Measurements from ENCODE around the gene KHK. TPM values are rescaled to one million over a fixed set of nuclear protein-coding genes. Genes with fewer than 3 reads are reported as not detected.

The KHK gene
- total RNA-seq, 1 donor from 2014 or later, result 2.9 TPM

GRCh38 chr2:27093430-27094352 lies 7.1 kb downstream of the KHK start:
- TF ChIP-seq, protein P1, sequence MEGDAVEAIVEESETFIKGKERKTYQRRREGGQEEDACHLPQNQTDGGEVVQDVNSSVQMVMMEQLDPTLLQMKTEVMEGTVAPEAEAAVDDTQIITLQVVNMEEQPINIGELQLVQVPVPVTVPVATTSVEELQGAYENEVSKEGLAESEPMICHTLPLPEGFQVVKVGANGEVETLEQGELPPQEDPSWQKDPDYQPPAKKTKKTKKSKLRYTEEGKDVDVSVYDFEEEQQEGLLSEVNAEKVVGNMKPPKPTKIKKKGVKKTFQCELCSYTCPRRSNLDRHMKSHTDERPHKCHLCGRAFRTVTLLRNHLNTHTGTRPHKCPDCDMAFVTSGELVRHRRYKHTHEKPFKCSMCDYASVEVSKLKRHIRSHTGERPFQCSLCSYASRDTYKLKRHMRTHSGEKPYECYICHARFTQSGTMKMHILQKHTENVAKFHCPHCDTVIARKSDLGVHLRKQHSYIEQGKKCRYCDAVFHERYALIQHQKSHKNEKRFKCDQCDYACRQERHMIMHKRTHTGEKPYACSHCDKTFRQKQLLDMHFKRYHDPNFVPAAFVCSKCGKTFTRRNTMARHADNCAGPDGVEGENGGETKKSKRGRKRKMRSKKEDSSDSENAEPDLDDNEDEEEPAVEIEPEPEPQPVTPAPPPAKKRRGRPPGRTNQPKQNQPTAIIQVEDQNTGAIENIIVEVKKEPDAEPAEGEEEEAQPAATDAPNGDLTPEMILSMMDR (IDR thresholded peaks at IDR 0.05; ENCODE audit: borderline replicate concordance), result no peak
- no peaks in the 10 kb centered on the region for H3K36me3 ChIP-seq
- H3K27me3 ChIP-seq (ENCODE audit: low read depth), result no peaks in the 10 kb centered on the region
- no peak overlapping the region for H3K4me3 ChIP-seq
- H3K9me3 ChIP-seq (replicated peaks), result no peaks in the 10 kb centered on the region
- intact Hi-C loops (cut with micrococcal nuclease), result loop anchor here (10.0 kb wide), 2 partner anchors 121 to 201 kb away; partner anchors contain the start of genes ATRAID, CAD and SLC5A6
- peaks cover 12% of the 10 kb centered on the region for H3K4me1 ChIP-seq
- no peak overlapping the region for H3K27ac ChIP-seq (replicated peaks)
- no peak for DNase-seq

- intact Hi-C loops (cut with micrococcal nuclease), result loop anchor here (10.0 kb wide), 2 partner anchors 120 to 200 kb away; partner anchors contain the start of genes ATRAID, CAD and SLC5A6
- Histone ChIP-seq H3K36me3 (peaks cover 3% of the 10 kb centered on the region), H3K27ac (replicated peaks) (no peak overlapping the region), H3K9me3 (replicated peaks) (no peaks in the 10 kb centered on the region), H3K4me1 (peaks cover 12% of the 10 kb centered on the region), H3K27me3 (ENCODE audit: low read depth) (no peaks in the 10 kb centered on the region), H3K4me3 (no peak overlapping the region)
- TF ChIP-seq, protein P1 (IDR thresholded peaks at IDR 0.05; ENCODE audit: borderline replicate concordance), result no peak
- no peak for DNase-seq
These were observed 7.9 kb downstream of the KHK start for GRCh38 chr2:27094353-27094984.

DNA sequence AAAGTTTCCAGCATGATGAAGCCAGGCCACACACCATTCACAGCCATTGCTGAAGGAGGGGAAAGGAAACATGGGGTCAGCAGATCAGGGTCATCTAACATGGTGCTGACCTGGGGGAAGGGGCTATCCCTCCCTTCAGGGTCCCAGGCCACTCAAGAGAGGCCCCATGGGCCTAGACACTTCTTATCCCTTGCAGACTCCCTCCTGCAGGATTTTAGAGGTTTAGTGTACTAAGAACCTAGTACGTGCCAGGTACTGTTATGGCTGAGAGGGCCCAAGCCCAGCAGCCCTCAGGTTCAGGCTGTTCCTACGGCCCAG lies 8.8 kb downstream of the KHK start:
- Histone ChIP-seq H3K4me3 (no peak overlapping the region), H3K27ac (replicated peaks) (no peak overlapping the region)

GRCh38 chr2:27095745-27096651 lies 9.4 kb downstream of the KHK start:
- intact Hi-C loops (cut with micrococcal nuclease), result loop anchor here (10.0 kb wide), 2 partner anchors 119 to 199 kb away; partner anchors contain the start of genes ATRAID, CAD and SLC5A6
- peaks cover 5% of the 10 kb centered on the region for H3K36me3 ChIP-seq
- peak; percentile 60 for DNase-seq
- no peaks in the 10 kb centered on the region for H3K9me3 ChIP-seq (replicated peaks)
- TF ChIP-seq, protein P1 (IDR thresholded peaks at IDR 0.05; ENCODE audit: borderline replicate concordance), result no peak
- peak overlapping the region; percentile 58 for H3K4me3 ChIP-seq
- H3K4me1 ChIP-seq, result peaks cover 12% of the 10 kb centered on the region
- H3K27ac ChIP-seq (replicated peaks), result peak overlapping the region; percentile 75
- H3K27me3 ChIP-seq (ENCODE audit: low read depth), result no peaks in the 10 kb centered on the region

More for the DNA sequence above, 8.8 kb downstream of the KHK start:
- intact Hi-C loops (cut with micrococcal nuclease), result loop anchor here (10.0 kb wide), 2 partner anchors 119 to 199 kb away; partner anchors contain the start of genes ATRAID, CAD and SLC5A6
- H3K36me3 ChIP-seq, result peaks cover 5% of the 10 kb centered on the region
- TF ChIP-seq, protein P1 (IDR thresholded peaks at IDR 0.05; ENCODE audit: borderline replicate concordance), result no peak
- DNase-seq, result no peak
- H3K4me1 ChIP-seq, result peaks cover 12% of the 10 kb centered on the region
- H3K9me3 ChIP-seq (replicated peaks), result no peaks in the 10 kb centered on the region
- H3K27me3 ChIP-seq (ENCODE audit: low read depth), result no peaks in the 10 kb centered on the region

Data from left ventricle myocardium inferior (tissue), 1 donor.